Natural killer cell (primary cell): ENCODE data around the gene SEBOX. TPM values are rescaled to one million over a fixed set of nuclear protein-coding genes. Genes with fewer than 3 reads are reported as not detected.

Experiments
- ATAC-seq, 3 donors: fragments of 150-1000 bp in 2 of 3; fragments of 200-7000 bp in 1 of 3; cut with Tn5 transposase; 1 replicate in 1 of 3; 2 replicates in 2 of 3; pipeline ENCODE4 v1.10.0; 2021; ENCODE audit warnings: mild to moderate bottlenecking in 2 of 3, moderate library complexity in 2 of 3
- DNase-seq, 2 donors: peaks; one replicate each; pipeline versions ENCODE4 v3.0.0 to v3.0.0-alpha.2; 2013 to 2021; ENCODE audit warnings: mixed read lengths in 1 of 2
- H3K27ac ChIP-seq: one replicate; pipeline ENCODE4 v1.5.1; 2013; ENCODE audit warnings: mild to moderate bottlenecking, low read length
- H3K27me3 ChIP-seq: one replicate; pipeline ENCODE4 v1.6.1; 2013; ENCODE audit warnings: low read length; ENCODE audit not compliant: control insufficient read depth, insufficient read depth
- H3K36me3 ChIP-seq: one replicate; pipeline ENCODE4 v1.6.1; 2013; ENCODE audit warnings: low read length; ENCODE audit not compliant: control insufficient read depth, insufficient read depth
- H3K4me1 ChIP-seq: one replicate; pipeline ENCODE4 v1.6.1; 2013; ENCODE audit warnings: low read length; ENCODE audit not compliant: control insufficient read depth, insufficient read depth
- H3K4me3 ChIP-seq: one replicate; pipeline ENCODE4 v1.5.1; 2013; ENCODE audit warnings: low read length
- H3K9me3 ChIP-seq: one replicate; pipeline ENCODE4 v1.6.1; 2013; ENCODE audit warnings: low read length; ENCODE audit not compliant: control insufficient read depth, insufficient read depth
- H3K27ac Mint-ChIP-seq, 2 donors: one replicate each; pipeline ENCODE4 v1.8.0; 2022; ENCODE audit warnings: mild to moderate bottlenecking in 2 of 2, mixed read lengths in 2 of 2, moderate library complexity in 1 of 2
- H3K27me3 Mint-ChIP-seq, 2 donors: one replicate each; pipeline ENCODE4 v1.8.0; 2022; ENCODE audit warnings: low read depth in 2 of 2, mixed read lengths in 2 of 2
- H3K36me3 Mint-ChIP-seq: one replicate; pipeline ENCODE4 v1.8.0; 2022; ENCODE audit warnings: mixed read lengths
- H3K4me1 Mint-ChIP-seq, 2 donors: one replicate each; pipeline ENCODE4 v1.8.0; 2022; ENCODE audit warnings: mixed read lengths in 2 of 2
- H3K4me3 Mint-ChIP-seq: one replicate; pipeline ENCODE4 v1.8.0; 2022; ENCODE audit warnings: mild to moderate bottlenecking, moderate library complexity, mixed read lengths
- H3K9me3 Mint-ChIP-seq, 2 donors: one replicate each; pipeline ENCODE4 v1.8.0; 2022; ENCODE audit warnings: mixed read lengths in 2 of 2
- WGBS: methylation state at CpG from one replicate; pipeline ENCODE4 v1.1.7; 2013; ENCODE audit warnings: missing lambda C conversion rate; ENCODE audit not compliant: insufficient coverage; 5-methylcytosine and 5-hydroxymethylcytosine counted together
- intact Hi-C: fragments of 100-400 bp; cut with micrococcal nuclease; formaldehyde crosslinking; loops from one replicate; pipeline ENCODE4 v1.14.2; 2022
- total RNA-seq, 4 donors: library from RNA; stranded (reverse); fragments of 120-200 nt in 1 of 4; gene quantifications; one replicate each; pipeline versions ENCODE4 v1.2.3 to v1.2.4, GENCODE V29; 2013 to 2022
- TF ChIP-seq, protein P1 (sequence below): fragments of 200-600 bp; IDR thresholded peaks from one replicate; pipeline ENCODE4 v1.8.0; 2022; ENCODE audit warnings: antibody characterized with exemption

Gene SEBOX
- total RNA-seq, 3 donors from 2014 or later (not counting 1 experiment from before 2014, with no cell fraction given), result not detected

DNA sequence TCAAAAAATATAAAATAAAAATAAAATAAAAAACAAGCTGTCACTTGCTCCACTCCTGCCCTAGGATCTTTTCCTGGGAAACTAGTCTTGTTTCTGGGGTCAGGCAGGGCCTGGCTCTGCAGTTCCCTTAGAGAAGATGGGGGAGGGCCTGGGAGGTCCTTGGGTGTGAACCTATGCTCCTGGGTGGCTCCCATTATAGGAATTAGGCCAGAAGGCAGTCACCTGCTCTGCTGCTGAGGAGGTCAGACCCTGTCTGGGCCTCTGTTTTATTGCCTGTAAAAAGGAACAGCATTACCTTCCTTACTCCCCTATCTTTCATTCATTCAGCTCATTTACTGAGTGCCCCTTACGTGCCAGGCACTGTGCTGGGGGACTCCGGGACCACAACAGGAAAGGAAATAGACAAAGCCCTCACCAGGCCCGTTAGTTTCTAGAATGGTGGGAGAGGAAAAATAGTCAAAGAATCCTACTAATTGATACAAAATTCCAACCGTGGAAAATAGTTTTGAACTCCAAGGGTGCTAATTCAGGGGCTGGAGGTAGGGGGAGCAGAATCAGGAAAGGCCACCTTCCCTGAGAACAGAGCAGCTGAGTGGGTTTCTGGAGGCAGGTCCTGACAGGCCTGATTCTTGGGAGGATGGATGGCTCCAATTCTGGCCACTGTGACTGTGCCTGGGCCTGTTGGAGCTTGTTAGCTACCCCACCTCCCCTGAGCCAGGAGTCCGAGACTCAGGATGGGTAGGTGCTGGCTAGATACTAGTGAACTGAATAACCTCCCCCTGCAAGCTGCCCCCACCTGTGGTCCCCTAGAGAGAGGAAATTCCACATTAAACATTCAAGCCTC, 42.4 kb upstream of the SEBOX start:
- Histone ChIP-seq H3K4me1 (peaks cover 19% of the 10 kb centered on the region), H3K27ac (no peak overlapping the region), H3K9me3 (no peaks in the 10 kb centered on the region), H3K4me3 (no peak overlapping the region), H3K36me3 (no peaks in the 10 kb centered on the region), H3K27me3 (peaks cover 4% of the 10 kb centered on the region)
- TF ChIP-seq, protein P1, sequence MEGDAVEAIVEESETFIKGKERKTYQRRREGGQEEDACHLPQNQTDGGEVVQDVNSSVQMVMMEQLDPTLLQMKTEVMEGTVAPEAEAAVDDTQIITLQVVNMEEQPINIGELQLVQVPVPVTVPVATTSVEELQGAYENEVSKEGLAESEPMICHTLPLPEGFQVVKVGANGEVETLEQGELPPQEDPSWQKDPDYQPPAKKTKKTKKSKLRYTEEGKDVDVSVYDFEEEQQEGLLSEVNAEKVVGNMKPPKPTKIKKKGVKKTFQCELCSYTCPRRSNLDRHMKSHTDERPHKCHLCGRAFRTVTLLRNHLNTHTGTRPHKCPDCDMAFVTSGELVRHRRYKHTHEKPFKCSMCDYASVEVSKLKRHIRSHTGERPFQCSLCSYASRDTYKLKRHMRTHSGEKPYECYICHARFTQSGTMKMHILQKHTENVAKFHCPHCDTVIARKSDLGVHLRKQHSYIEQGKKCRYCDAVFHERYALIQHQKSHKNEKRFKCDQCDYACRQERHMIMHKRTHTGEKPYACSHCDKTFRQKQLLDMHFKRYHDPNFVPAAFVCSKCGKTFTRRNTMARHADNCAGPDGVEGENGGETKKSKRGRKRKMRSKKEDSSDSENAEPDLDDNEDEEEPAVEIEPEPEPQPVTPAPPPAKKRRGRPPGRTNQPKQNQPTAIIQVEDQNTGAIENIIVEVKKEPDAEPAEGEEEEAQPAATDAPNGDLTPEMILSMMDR, result no peak
- Mint-ChIP-seq H3K9me3 (no peaks in the 10 kb centered on the region), H3K4me3 (peak overlapping the region; percentile 21), H3K27ac (no peak overlapping the region), H3K27me3 (peaks cover 6 to 7% of the 10 kb centered on the region in 2 donors), H3K4me1 (peaks cover 0 to 3% of the 10 kb centered on the region in 2 donors), H3K36me3 (no peaks in the 10 kb centered on the region)
- 93% methylated on average over 4 of the region's 5 CpGs for WGBS
- DNase-seq (no peak), ATAC-seq (no peak)
- intact Hi-C loops, result no loop called here

DNA sequence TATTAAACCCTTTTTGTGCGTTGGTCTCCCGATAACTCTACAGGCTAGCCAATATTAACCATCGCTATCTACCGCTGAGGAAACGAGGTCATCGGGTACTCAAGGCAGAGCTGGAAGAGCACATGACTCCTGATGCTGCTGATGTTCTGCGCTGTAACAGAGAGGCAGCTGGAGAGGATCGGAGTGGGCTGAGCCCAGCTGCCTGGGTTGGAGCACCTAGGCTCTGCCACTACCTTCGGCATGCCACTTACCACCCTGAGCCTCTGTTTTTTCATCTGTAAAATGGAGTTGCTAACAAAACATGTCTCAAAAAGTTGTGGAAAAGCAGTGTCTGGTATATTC, 41.4 kb upstream of the SEBOX start:
- H3K9me3 ChIP-seq, result no peaks in the 10 kb centered on the region
- H3K27ac ChIP-seq, result no peak overlapping the region
- H3K4me1 Mint-ChIP-seq, result peaks cover 0 to 3% of the 10 kb centered on the region in 2 donors
- ATAC-seq, result peak in 2 of 3 donors; percentile 23 to 29
- H3K27ac Mint-ChIP-seq, result no peak overlapping the region
- peak overlapping the region; percentile 71 for H3K4me3 Mint-ChIP-seq
- H3K4me1 ChIP-seq, result peaks cover 19% of the 10 kb centered on the region
- WGBS, result 39% methylated on average over 9 of the region's 9 CpGs
- intact Hi-C loops, result no loop called here
- no peaks in the 10 kb centered on the region for H3K36me3 Mint-ChIP-seq
- peaks cover 6 to 7% of the 10 kb centered on the region in 2 donors for H3K27me3 Mint-ChIP-seq
- H3K4me3 ChIP-seq, result peak overlapping the region; percentile 61
- H3K36me3 ChIP-seq, result no peaks in the 10 kb centered on the region
- peaks cover 4% of the 10 kb centered on the region for H3K27me3 ChIP-seq
- DNase-seq, result no peak
- H3K9me3 Mint-ChIP-seq, result no peaks in the 10 kb centered on the region
- TF ChIP-seq, protein P1, result no peak

DNA sequence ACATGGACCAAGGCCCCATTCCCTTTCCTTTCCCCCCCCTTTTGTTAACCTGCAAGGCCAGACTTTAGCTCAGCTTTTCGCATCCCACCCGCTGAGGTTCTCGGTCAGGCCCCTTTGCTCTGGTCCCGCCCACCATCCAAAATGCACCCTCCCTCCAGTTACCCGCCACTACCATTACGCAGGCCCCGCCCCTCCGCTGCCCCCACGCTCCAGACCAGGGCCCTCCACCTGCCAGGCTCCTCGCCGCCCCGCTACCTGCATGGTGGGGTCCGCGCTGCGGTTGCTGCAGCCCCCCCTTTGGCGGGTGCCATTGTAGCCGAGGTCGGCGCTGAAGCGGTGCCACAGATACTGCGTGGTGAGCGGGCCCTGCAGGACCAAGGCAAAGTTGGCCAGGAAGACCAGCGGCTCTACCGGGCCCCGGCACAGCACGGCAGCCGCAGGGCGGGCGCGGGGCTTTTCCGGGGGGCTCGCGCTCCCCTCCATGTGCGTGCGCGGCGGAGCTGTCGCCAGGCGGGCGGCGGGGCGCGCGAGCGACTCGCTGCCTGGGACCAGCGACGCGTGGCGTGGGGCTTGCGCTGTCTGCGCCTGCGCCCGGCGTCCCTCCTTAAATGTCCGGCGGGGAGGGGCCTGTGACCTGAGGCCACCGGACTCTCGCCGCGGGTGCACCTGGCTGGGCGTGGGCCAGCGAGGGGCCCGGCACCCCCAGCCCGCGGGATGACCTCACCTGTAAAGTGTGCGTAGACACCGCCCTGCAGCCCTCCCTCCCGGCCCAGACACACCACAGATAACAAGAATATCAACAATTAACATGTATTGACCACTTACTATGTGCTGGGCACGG, 40.9 kb upstream of the SEBOX start, which contains the start of gene SLC46A1:
TSS of gene SLC46A1 (minus strand) at position 581 of the 841 bp plus-strand sequence. CDS start at position 483, 98 bp downstream.
- Histone ChIP-seq H3K4me3 (peak within 1 kb of the TSS; percentile 61), H3K4me1 (peaks cover 19% of the 10 kb centered on the region), H3K27ac (no peak within 1 kb of the TSS), H3K27me3 (peaks cover 4% of the 10 kb centered on the region), H3K9me3 (no peaks in the 10 kb centered on the region), H3K36me3 (no peaks in the 10 kb centered on the region)
- Mint-ChIP-seq H3K4me3 (peak within 1 kb of the TSS; percentile 71), H3K36me3 (no peaks in the 10 kb centered on the region), H3K4me1 (peaks cover 0 to 3% of the 10 kb centered on the region in 2 donors), H3K27ac (no peak within 1 kb of the TSS), H3K27me3 (peaks cover 6 to 7% of the 10 kb centered on the region in 2 donors), H3K9me3 (no peaks in the 10 kb centered on the region)
- WGBS, result under 1% methylated on average over 70 of the region's 70 CpGs
- ATAC-seq (peak; percentile 56 to 74 (median 73)), DNase-seq (peak in 1 of 2 donors; percentile 39)
- TF ChIP-seq, protein P1, result no peak
- intact Hi-C loops, result no loop called here
